K562 (cell line): ENCODE measurements around the gene HEBP2. TPM values are rescaled to one million over a fixed set of nuclear protein-coding genes. Genes with fewer than 3 reads are reported as not detected.

Source experiments
- ARID3A ChIP-seq: IDR thresholded peaks from 2 replicates; pipeline ENCODE4 v1.6.1; 2012; ENCODE audit warnings: low read depth, low read length, improper control_type of control experiment, borderline replicate concordance
- CREBBP ChIP-seq: IDR thresholded peaks from one replicate; pipeline ENCODE4 v1.6.1; 2012; ENCODE audit warnings: low read depth, mild to moderate bottlenecking, control low read depth, inconsistent platforms, low read length
- DIDO1 ChIP-seq: fragments of 450-650 bp; IDR thresholded peaks from 2 replicates; pipeline ENCODE4 v1.6.1; 2016; ENCODE audit warnings: low read depth, missing biosample characterization, missing genetic modification characterization
- ESRRB ChIP-seq: fragments of 250-450 bp; sonication (Bioruptor Pico); IDR thresholded peaks from 2 replicates; pipeline ENCODE4 v1.5.0; 2020; ENCODE audit warnings: mild to moderate bottlenecking, moderate library complexity, borderline replicate concordance
- HDGF ChIP-seq: fragments of 450-650 bp; IDR thresholded peaks from 2 replicates; pipeline ENCODE4 v1.6.1; 2016
- HEY1 ChIP-seq: fragments of 250-450 bp; sonication (Bioruptor Pico); IDR thresholded peaks from 2 replicates; pipeline ENCODE4 v1.5.0; 2020; ENCODE audit warnings: mild to moderate bottlenecking, moderate library complexity, borderline replicate concordance
- ID3 ChIP-seq, 2 experiments: fragments of 250-450 bp in 1 of 2; fragments of 450-650 bp in 1 of 2; sonication (Bioruptor Pico) in 1 of 2; IDR thresholded peaks; 2 replicates each; pipeline versions ENCODE4 v1.6.1 to v1.8.0; 2016 to 2021; ENCODE audit warnings: mild to moderate bottlenecking in 2 of 2, moderate library complexity in 2 of 2, missing compliant biosample characterization in 1 of 2, missing genetic modification characterization in 1 of 2
- MITF ChIP-seq: IDR thresholded peaks from 2 replicates; pipeline ENCODE4 v1.6.1; 2014; ENCODE audit warnings: antibody characterized with exemption
- NCOA6 ChIP-seq: fragments of 450-650 bp; IDR thresholded peaks from 2 replicates; pipeline ENCODE4 v1.6.1; 2017; ENCODE audit warnings: mild to moderate bottlenecking
- POLR2AphosphoS5 ChIP-seq: IDR thresholded peaks from 2 replicates; pipeline ENCODE4 v1.6.1; 2011; ENCODE audit warnings: mild to moderate bottlenecking, low read depth, low read length, moderate library complexity; ENCODE audit not compliant: control insufficient read depth, insufficient read depth
- SAFB ChIP-seq: fragments of 200-400 bp; formaldehyde crosslinking; IDR thresholded peaks from 2 replicates; pipeline ENCODE4 v1.6.1; 2017; ENCODE audit warnings: low read depth, low read length, borderline replicate concordance
- SMARCA4 ChIP-seq: fragments of 450-650 bp; IDR thresholded peaks from 2 replicates; pipeline ENCODE4 v1.6.1; 2016
- SMARCC2 ChIP-seq: fragments of 450-650 bp; IDR thresholded peaks from 2 replicates; pipeline ENCODE4 v1.6.1; 2017; ENCODE audit warnings: antibody characterized with exemption, moderate library complexity, mild to moderate bottlenecking, low read depth
- ZNF197 ChIP-seq: fragments of 200-800 bp; sonication (Bioruptor generic); IDR thresholded peaks from 2 replicates; pipeline ENCODE4 v1.6.1; 2016; ENCODE audit warnings: low read depth, missing genetic modification characterization, missing compliant biosample characterization
- ZNF212 ChIP-seq: fragments of 450-650 bp; formaldehyde crosslinking; IDR thresholded peaks from 2 replicates; pipeline ENCODE4 v1.4.0; 2020; ENCODE audit warnings: mild to moderate bottlenecking
- ZNF583 ChIP-seq: fragments of 250-450 bp; sonication (Bioruptor Pico); IDR thresholded peaks from 2 replicates; pipeline ENCODE4 v1.4.0; 2020
- ZNF830 ChIP-seq: fragments of 250-450 bp; sonication (Bioruptor Pico); IDR thresholded peaks from 2 replicates; pipeline ENCODE4 v1.5.0; 2021; ENCODE audit warnings: mild to moderate bottlenecking
- polyA plus RNA-seq, 8 experiments: library from polyadenylated mRNA; depleted of rRNA in 4 of 8; stranded (reverse) in 5 of 8; unstranded in 3 of 8; fragments of >200 nt; fragmentation: Nextera tagmentation in 2 of 8; fragmentation: Illumina TruSeq in 1 of 8; extraction: Ambion mirVana in 2 of 8; extraction: Trizol in 1 of 8; gene quantifications; 2 replicates each; pipeline versions ENCODE4 v1.2.1 to v1.2.3, GENCODE V29; 2011 to 2014; ENCODE audit warnings: inconsistent platforms in 1 of 8, missing spikeins in 1 of 8
- total RNA-seq, 7 experiments: library from RNA; depleted of rRNA in 6 of 7; stranded (reverse); fragments of >200 nt in 6 of 7; fragmentation: Illumina TruSeq in 2 of 7; extraction: Trizol in 2 of 7; gene quantifications; 2 replicates each; pipeline versions ENCODE4 v1.2.1 to v1.2.3, GENCODE V29; 2011 to 2021; ENCODE audit warnings: low replicate concordance in 1 of 7

Gene HEBP2
- total and polyA plus RNA-seq, 9 of the 15 experiments (the other 6 are each of a cell fraction or from before 2014, with no cell fraction given) = 8.5 to 63.7 (median 36.9) TPM

GRCh38 chr6:138403324-138403800 lies 661 bp upstream of the HEBP2 start (continued):
- peak; percentile 73; the same call in 1 of the 2 replicates for TF ChIP-seq SAFB
- no peak for TF ChIP-seq ESRRB
- TF ChIP-seq NCOA6 = no peak
- peak; percentile 26; the same call in 1 of the 2 replicates for TF ChIP-seq SMARCC2
- TF ChIP-seq HEY1 (CRISPR knock-in tag) = no peak
- no peak for TF ChIP-seq ID3 (CRISPR knock-in tag; IDR thresholded peaks at IDR 0.05)
- 0 out of 2 replicates have a peak, but pooled peaks have one; percentile 51 for TF ChIP-seq ID3 (tag; IDR thresholded peaks at IDR 0.05)
- no peak for TF ChIP-seq POLR2AphosphoS5
- 0 out of 2 replicates have a peak, but pooled peaks have one; percentile 47 for TF ChIP-seq ZNF212 (CRISPR knock-in tag)
- TF ChIP-seq CREBBP = no peak
- 0 out of 2 replicates have a peak, but pooled peaks have one; percentile 69 for TF ChIP-seq ZNF830 (CRISPR knock-in tag)
- TF ChIP-seq ARID3A = no peak
- peak; percentile 80 for TF ChIP-seq ZNF197 (CRISPR knock-in tag)
- TF ChIP-seq HDGF = no peak
- TF ChIP-seq ZNF583 (CRISPR knock-in tag) = no peak
- TF ChIP-seq SMARCA4 = 0 out of 2 replicates have a peak, but pooled peaks have one; percentile 37
- TF ChIP-seq MITF = no peak
- no peak for TF ChIP-seq DIDO1 (tag)
